ENCODE results near the gene VWF.
"Not testable (repeated sequence)": the region's sequence is repeated elsewhere in the genome, so short reads cannot be mapped to it uniquely, and the experiment has no call there.

Gene VWF

DNA sequence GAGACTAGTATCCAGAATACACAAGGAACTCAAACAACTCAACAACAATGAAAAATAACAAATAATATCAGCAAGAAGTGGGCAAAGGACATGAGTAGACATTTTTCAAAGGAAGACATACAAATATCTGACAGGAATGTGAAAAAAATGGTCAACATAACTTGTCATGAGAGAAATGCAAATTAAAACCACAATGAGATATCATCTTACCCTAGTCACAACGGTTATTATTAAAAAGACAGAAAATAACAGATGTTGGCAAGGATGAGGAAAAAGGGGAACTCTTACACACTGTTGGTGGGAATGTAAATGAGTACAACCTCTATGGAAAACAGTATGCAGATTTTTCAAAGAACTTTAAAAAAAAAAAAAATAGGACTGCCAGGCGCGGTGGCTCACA, 20.4 kb downstream of the VWF start:
- DNase-seq (ENCODE audit: low spot score), result no peak

GRCh38 chr12:6102021-6102420, 22.4 kb downstream of the VWF start:
- not testable (repeated sequence) for DNase-seq (ENCODE audit: low spot score)

GRCh38 chr12:6099316-6099715, 25.2 kb downstream of the VWF start:
- no peak for DNase-seq (ENCODE audit: low spot score)

DNA sequence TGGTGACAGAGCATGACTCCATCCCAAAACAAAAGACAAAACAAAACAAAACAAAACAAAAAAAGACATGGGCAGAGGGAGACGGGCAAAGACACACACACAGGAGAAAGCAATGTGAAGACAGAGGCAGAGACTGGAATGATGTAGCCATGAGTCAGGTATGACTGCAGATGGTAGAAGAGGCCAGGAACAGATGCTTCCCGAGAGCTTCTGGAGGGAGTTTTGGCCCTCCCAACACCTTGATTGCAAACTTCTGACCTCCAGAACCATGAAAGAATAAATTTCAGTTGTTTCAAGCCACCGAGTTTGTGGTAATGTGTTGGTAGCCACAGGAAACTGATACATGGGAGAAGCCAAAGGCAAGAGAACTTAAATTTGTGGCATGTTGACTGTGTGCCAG, 27.1 kb downstream of the VWF start:
- DNase-seq (ENCODE audit: low spot score), result peak; percentile 31

- peak; percentile 1 for DNase-seq (ENCODE audit: low spot score)
Observed at GRCh38 chr12:6096527-6096926, 27.9 kb downstream of the VWF start.

DNA sequence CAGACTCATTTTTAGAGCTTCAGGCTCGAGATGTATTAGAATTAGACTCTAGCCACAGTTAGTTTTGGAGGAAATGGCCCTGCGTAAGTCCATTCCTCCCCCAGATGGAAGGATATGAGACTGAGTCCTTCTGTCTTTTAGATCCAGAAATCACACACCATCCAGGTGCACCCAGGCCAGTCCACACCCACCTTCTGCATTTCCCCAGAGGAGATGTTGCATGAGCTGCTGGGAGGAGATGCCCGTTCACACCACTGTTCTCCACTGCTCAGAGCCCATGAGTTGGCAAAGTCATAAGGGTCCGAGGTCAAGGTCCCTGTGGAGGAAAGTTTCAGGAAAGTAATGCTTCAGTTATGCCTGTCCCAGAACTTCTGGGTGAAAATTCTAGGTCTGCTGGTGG, 29.2 kb downstream of the VWF start:
- DNase-seq (ENCODE audit: low spot score), result peak; percentile 15

DNA sequence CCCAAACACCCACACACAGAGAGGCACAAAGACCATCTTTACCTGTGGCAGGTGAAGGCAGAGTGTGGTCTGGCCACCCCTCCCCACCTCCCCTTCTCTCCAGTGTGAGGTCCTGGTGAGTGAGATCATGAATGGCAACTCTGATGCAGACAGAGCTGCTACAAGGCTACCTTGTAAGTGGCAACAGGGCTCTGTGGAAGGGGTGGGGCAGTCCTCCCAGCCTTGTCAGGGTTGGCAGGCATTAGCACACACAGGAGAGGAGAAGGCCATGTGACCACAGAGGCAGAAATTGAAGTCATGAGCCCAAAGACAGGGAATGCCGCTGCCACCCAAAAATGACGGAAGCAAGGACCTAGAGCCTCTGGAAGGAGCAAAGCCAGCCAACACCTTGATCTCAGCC, 30.7 kb downstream of the VWF start:
- DNase-seq (ENCODE audit: low spot score), result peak; percentile 23

GRCh38 chr12:6092784-6093722, 31.4 kb downstream of the VWF start:
- DNase-seq (ENCODE audit: low spot score), result peak; percentile 46

DNA sequence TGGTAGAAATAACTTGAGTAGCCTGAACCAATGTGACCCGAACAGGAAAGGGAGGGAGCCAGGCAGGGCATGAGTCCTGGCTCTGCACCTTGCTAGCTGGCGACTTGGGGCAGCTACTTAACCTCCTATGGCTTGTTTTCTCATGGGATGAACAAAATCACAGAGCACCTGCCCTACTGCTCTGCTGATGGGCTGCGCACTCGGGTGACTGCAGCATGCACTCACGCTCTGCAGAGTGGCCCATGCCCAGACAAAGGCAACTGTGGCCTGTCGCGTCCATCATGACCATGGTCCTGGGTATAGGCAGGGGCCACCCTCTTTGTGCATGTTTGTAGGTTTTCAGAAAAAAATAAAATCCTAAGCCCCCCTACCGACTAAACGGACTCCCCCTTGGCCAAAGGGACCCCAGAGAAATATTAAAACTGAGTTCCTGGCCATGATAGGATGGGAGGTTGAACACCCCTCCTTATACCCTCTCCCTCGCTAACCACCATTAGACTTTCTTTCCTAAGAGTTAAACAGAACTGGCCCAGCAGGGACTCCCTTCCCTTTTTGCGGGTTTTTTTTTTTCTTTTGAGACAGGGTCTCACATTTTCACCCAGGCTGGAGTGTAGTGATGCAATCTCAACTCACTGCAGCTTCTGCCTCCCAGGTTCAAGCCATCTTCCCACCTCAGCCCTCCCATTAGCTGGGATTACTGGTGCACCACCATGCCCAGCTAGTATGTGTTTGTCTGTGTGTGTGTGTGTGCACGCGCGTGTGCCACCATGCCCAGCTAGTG, 32.5 kb downstream of the VWF start:
- DNase-seq (ENCODE audit: low spot score), result peak; percentile 30

GRCh38 chr12:6090803-6091202, 33.7 kb downstream of the VWF start:
- DNase-seq (ENCODE audit: low spot score), result peak; percentile 55

GRCh38 chr12:6088921-6089747, 35.3 kb downstream of the VWF start:
- peak; percentile 42 for DNase-seq (ENCODE audit: low spot score)

GRCh38 chr12:6086316-6086715, 38.2 kb downstream of the VWF start:
- no peak for DNase-seq (ENCODE audit: low spot score)

- no peak for DNase-seq (ENCODE audit: low spot score)
Observed at GRCh38 chr12:6085841-6086240, 38.6 kb downstream of the VWF start.

DNA sequence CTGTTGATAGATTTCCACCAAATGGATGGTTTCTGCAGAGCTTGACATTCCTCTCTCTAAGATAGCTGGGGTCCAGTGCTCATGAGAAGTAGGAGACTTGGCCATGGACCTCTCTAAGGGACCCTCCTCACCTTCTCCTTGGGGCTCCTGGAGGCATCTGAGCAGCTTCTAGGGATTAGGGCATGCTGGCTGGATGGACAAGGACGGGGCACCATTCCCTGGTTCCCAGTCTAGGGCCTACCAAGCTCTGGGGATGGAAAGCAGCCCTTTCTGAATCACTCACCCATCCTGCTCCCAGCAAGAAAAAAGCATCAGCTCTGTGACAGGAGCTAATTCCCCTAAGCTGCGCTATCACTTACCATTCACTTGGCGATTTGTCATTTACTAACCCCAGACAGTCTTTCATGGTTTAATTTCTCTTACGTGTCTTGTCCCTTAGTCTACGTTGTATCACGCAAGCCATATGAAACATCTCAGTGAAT, 39.5 kb downstream of the VWF start:
- no peak for DNase-seq (ENCODE audit: low spot score)

GRCh38 chr12:6084261-6084968, 40.1 kb downstream of the VWF start:
- DNase-seq (ENCODE audit: low spot score), result no peak

DNA sequence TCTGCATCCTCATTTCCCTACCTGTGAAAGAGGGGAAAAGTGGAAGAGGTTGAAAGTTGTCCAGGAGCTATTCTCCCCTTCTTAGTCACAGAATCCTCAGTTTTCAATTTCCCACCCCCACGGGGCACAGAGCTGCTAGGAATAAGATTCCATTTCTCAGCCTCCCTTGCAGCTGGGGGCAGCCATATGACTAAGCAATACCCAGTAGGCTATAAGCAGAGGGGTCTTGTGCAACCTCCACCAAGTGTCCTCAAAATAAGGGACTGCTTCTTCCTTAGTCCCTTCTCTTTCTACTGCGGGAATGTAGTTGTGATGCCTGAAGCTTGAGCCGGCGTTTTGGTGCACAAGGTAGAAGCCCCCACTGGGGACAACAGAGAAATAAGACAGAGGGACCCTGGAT, 40.9 kb downstream of the VWF start:
- no peak for DNase-seq (ENCODE audit: low spot score)

- DNase-seq (ENCODE audit: low spot score), result no peak
Observed at GRCh38 chr12:6082613-6083012, 41.9 kb downstream of the VWF start.

- DNase-seq (ENCODE audit: low spot score), result no peak
Observed at GRCh38 chr12:6080149-6081045, 44.1 kb downstream of the VWF start.

DNA sequence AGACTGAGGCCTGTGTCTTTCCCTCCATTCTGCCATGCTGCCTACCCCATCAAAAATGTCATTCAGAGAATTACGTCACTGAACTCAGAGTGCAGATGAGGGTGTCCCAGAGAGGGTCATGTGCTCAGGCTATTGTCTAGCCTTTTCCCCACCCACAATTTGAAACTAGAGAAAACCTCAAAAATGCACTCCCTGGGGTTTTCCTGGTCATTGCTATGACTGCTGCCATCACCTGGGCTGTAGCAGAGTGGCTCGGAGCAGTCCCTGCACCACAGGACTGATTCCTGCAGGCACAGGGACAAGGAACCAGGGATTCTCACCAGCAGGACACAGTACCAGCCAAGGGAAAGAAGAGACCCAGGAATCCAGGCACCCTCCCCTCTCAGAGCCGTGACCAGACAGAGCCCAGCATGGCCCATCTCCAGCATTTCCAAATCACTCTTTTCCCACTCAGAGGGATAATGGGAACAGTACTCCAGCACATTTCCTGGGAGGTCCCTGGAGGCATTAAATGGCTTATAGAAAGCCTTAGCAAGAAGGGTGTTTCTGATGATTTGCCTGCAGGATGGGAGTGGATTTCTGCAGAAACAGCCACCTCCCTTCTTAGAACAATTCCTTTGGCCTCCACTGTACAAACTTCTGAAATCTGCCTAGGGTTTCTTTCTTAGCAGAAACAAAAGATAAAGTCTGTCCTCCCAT, 45.9 kb downstream of the VWF start:
- no peak for DNase-seq (ENCODE audit: low spot score)

- DNase-seq (ENCODE audit: low spot score), result no peak
Observed at GRCh38 chr12:6077692-6078083, 46.8 kb downstream of the VWF start.

Measured in left forelimb (tissue), 1 donor.